SK-N-SH treated with all-trans-retinoic acid at 6 μM for 48 hours (cell line): ENCODE results near the gene POLG.

Source experiments
- ISL1 ChIP-seq: fragments of 250-450 bp; sonication (Bioruptor Pico); IDR thresholded peaks from 2 replicates; pipeline ENCODE4 v2.1.2; 2022; ENCODE audit warnings: mild to moderate bottlenecking, moderate library complexity
- OSR1 ChIP-seq: fragments of 250-450 bp; sonication (Bioruptor Pico); IDR thresholded peaks from 2 replicates; pipeline ENCODE4 v1.8.0; 2022; ENCODE audit warnings: moderate library complexity, mild to moderate bottlenecking, inconsistent platforms
- ZC3H10 ChIP-seq: fragments of 250-450 bp; sonication (Bioruptor Pico); IDR thresholded peaks from 2 replicates; pipeline ENCODE4 v1.5.1; 2021; ENCODE audit warnings: mild to moderate bottlenecking, moderate library complexity

DNA sequence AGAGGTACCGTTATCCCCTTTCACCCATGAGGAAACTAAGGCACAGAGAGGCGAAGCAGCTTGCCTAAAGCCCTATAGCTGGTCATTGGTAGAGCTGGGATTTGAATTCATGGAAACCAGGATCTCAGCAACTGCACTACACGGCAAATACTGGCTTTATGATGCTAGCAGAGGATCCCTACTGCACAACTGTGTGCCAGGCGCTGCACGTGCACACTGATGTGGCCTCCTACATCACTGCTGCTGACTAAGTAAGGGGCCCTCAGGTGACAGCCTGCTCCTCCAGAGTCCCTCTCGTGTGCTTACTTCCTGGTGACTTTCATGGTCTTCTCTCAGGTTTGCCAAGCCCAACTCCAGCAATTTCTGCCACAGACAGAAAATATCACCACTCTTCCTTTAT lies 3.4 kb upstream of the POLG start:
- TF ChIP-seq ISL1 (CRISPR knock-in tag) = no peak
- no peak for TF ChIP-seq OSR1 (CRISPR knock-in tag)
- no peak for TF ChIP-seq ZC3H10
